Nephron (organoid): Measurements from ENCODE around the gene GALNT12.

Experiments
- H3K27ac Mint-ChIP-seq, 3 experiments: 2 replicates each; pipeline ENCODE4 v1.8.0; 2020; ENCODE audit warnings: mixed read lengths in 3 of 3, mild to moderate bottlenecking in 2 of 3, moderate library complexity in 1 of 3
- H3K27me3 Mint-ChIP-seq: 2 replicates; pipeline ENCODE4 v1.8.0; 2021; ENCODE audit warnings: low read depth, mild to moderate bottlenecking, moderate library complexity, mixed read lengths
- H3K36me3 Mint-ChIP-seq: 2 replicates; pipeline ENCODE4 v1.8.0; 2020; ENCODE audit warnings: low read depth, mixed read lengths
- H3K4me1 Mint-ChIP-seq: 2 replicates; pipeline ENCODE4 v1.8.0; 2020; ENCODE audit warnings: mixed read lengths
- H3K4me3 Mint-ChIP-seq, 3 experiments: 2 replicates each; pipeline ENCODE4 v1.8.0; 2020; ENCODE audit warnings: mild to moderate bottlenecking in 3 of 3, mixed read lengths in 3 of 3, moderate library complexity in 2 of 3
- H3K9me3 Mint-ChIP-seq: 2 replicates; pipeline ENCODE4 v1.8.0; 2020; ENCODE audit warnings: mixed read lengths
- CTCF ChIP-seq, 3 experiments: fragments of 200-600 bp; sonication (generic); IDR thresholded peaks; one replicate each; pipeline ENCODE4 v1.5.0; 2021; ENCODE audit warnings: antibody characterized with exemption in 3 of 3; ENCODE audit not compliant: unreplicated experiment in 3 of 3

GALNT12 gene

GRCh38 chr9:98798254-98798653, 9.2 kb upstream of the GALNT12 start:
- peaks cover 3% of the 10 kb centered on the region for H3K27me3 Mint-ChIP-seq
- no peak for TF ChIP-seq CTCF (IDR thresholded peaks at IDR 0.05; ENCODE audit: unreplicated experiment in 3 of 3)
- no peak overlapping the region for H3K27ac Mint-ChIP-seq
- H3K4me3 Mint-ChIP-seq: peak overlapping the region; percentile 60 to 85 (median 74)
- H3K4me1 Mint-ChIP-seq: peaks cover 19% of the 10 kb centered on the region
- peaks cover 12% of the 10 kb centered on the region for H3K9me3 Mint-ChIP-seq
- no peaks in the 10 kb centered on the region for H3K36me3 Mint-ChIP-seq

- no peak for TF ChIP-seq CTCF (IDR thresholded peaks at IDR 0.05; ENCODE audit: unreplicated experiment in 3 of 3)
- H3K27ac Mint-ChIP-seq: no peak overlapping the region
- no peak overlapping the region for H3K4me3 Mint-ChIP-seq
- H3K27me3 Mint-ChIP-seq: peaks cover 22% of the 10 kb centered on the region
- peaks cover 12% of the 10 kb centered on the region for H3K9me3 Mint-ChIP-seq
- H3K36me3 Mint-ChIP-seq: no peaks in the 10 kb centered on the region
- H3K4me1 Mint-ChIP-seq: peaks cover 8% of the 10 kb centered on the region
Measured at GRCh38 chr9:98801561-98801960, 5.9 kb upstream of the GALNT12 start.

- peaks cover 12% of the 10 kb centered on the region for H3K9me3 Mint-ChIP-seq
Measured at GRCh38 chr9:98801969-98802371, 5.5 kb upstream of the GALNT12 start.

GRCh38 chr9:98804083-98804482, 3.4 kb upstream of the GALNT12 start:
- H3K4me1 Mint-ChIP-seq: peaks cover 9% of the 10 kb centered on the region
- no peaks in the 10 kb centered on the region for H3K36me3 Mint-ChIP-seq
- H3K27ac Mint-ChIP-seq: no peak overlapping the region
- H3K27me3 Mint-ChIP-seq: peaks cover 39% of the 10 kb centered on the region
- no peak for TF ChIP-seq CTCF (IDR thresholded peaks at IDR 0.05; ENCODE audit: unreplicated experiment in 3 of 3)
- H3K9me3 Mint-ChIP-seq: peaks cover 1% of the 10 kb centered on the region
- H3K4me3 Mint-ChIP-seq: no peak overlapping the region

More at GRCh38 chr9:98801969-98802371, 5.5 kb upstream of the GALNT12 start:
- Mint-ChIP-seq H3K4me1 (peaks cover 9% of the 10 kb centered on the region), H3K27ac (no peak overlapping the region), H3K4me3 (no peak overlapping the region), H3K36me3 (no peaks in the 10 kb centered on the region), H3K27me3 (peaks cover 26% of the 10 kb centered on the region)
- no peak for TF ChIP-seq CTCF (IDR thresholded peaks at IDR 0.05; ENCODE audit: unreplicated experiment in 3 of 3)

GRCh38 chr9:98805506-98806272, 1.8 kb upstream of the GALNT12 start:
- Mint-ChIP-seq H3K27ac (no peak overlapping the region), H3K27me3 (peaks cover 50% of the 10 kb centered on the region), H3K9me3 (no peaks in the 10 kb centered on the region), H3K4me1 (peaks cover 9% of the 10 kb centered on the region), H3K36me3 (no peaks in the 10 kb centered on the region), H3K4me3 (peak overlapping the region in 1 of 3 experiments; percentile 45)
- no peak for TF ChIP-seq CTCF (IDR thresholded peaks at IDR 0.05; ENCODE audit: unreplicated experiment in 3 of 3)
